Fibroblast of lung (primary cell): Measurements from ENCODE around the gene SH3PXD2A. TPM values are rescaled to one million over a fixed set of nuclear protein-coding genes. Genes with fewer than 3 reads are reported as not detected.

Source experiments
- DNase-seq, 2 donors: peaks; one replicate each; pipeline versions ENCODE4 v3.0.0 to v3.0.0-alpha.2; 2010; ENCODE audit warnings: low read depth in 2 of 2
- H2AFZ ChIP-seq: 2 replicates; pipeline ENCODE4 v1.5.1; 2012; ENCODE audit warnings: low read length, control low read depth, inconsistent platforms
- H3K27ac ChIP-seq: 2 replicates; pipeline ENCODE4 v1.5.1; 2011; ENCODE audit warnings: low read length, control low read depth; ENCODE audit not compliant: insufficient read depth
- H3K27me3 ChIP-seq: 2 replicates; pipeline ENCODE4 v1.5.1; 2011; ENCODE audit warnings: mild to moderate bottlenecking, low read length; ENCODE audit not compliant: control insufficient read depth, insufficient read depth
- H3K36me3 ChIP-seq: 2 replicates; pipeline ENCODE4 v1.5.1; 2011; ENCODE audit warnings: low read length; ENCODE audit not compliant: control insufficient read depth, insufficient read depth
- H3K4me1 ChIP-seq: 2 replicates; pipeline ENCODE4 v1.5.1; 2011; ENCODE audit warnings: low read length; ENCODE audit not compliant: control insufficient read depth, insufficient read depth; ENCODE audit errors: extremely low read depth
- H3K4me2 ChIP-seq: 2 replicates; pipeline ENCODE4 v1.5.1; 2011; ENCODE audit warnings: low read length, control low read depth; ENCODE audit not compliant: insufficient read depth; ENCODE audit errors: extremely low read depth
- H3K4me3 ChIP-seq, 4 experiments: fragments of 200-600 bp in 1 of 4; sonication (generic) in 1 of 4; replicated peaks in 1 of 4; 2 replicates each; pipeline ENCODE4 v1.5.1; 2011 to 2016; ENCODE audit warnings: low read length in 4 of 4, low read depth in 3 of 4, mild to moderate bottlenecking in 3 of 4, control low read depth in 2 of 4, inconsistent platforms in 1 of 4, mixed read lengths in 1 of 4; ENCODE audit not compliant: insufficient read depth in 1 of 4; ENCODE audit errors: control extremely low read depth in 1 of 4
- H3K79me2 ChIP-seq: 2 replicates; pipeline ENCODE4 v1.5.1; 2012; ENCODE audit warnings: mild to moderate bottlenecking, low read length, inconsistent platforms; ENCODE audit not compliant: control insufficient read depth, insufficient read depth
- H3K9ac ChIP-seq: 2 replicates; pipeline ENCODE4 v1.5.1; 2011; ENCODE audit warnings: mild to moderate bottlenecking, low read length, control low read depth; ENCODE audit not compliant: insufficient read depth
- H3K9me3 ChIP-seq: 2 replicates; pipeline ENCODE4 v1.5.1; 2012; ENCODE audit warnings: low read depth, low read length; ENCODE audit not compliant: control insufficient read depth, insufficient read depth
- H4K20me1 ChIP-seq: 2 replicates; pipeline ENCODE4 v1.5.1; 2011; ENCODE audit warnings: low read length; ENCODE audit not compliant: control insufficient read depth, insufficient read depth; ENCODE audit errors: extremely low read depth
- CTCF ChIP-seq, 2 donors: IDR thresholded peaks in 1 of 2; conservative IDR thresholded peaks in 1 of 2; 1 replicate in 1 of 2; 2 replicates in 1 of 2; pipeline ENCODE4 v1.5.1; 2011 to 2012; ENCODE audit warnings: low read length in 2 of 2, control low read depth in 1 of 2, inconsistent platforms in 1 of 2, low read depth in 1 of 2, mild to moderate bottlenecking in 1 of 2
- EZH2 ChIP-seq: IDR thresholded peaks from 2 replicates; pipeline ENCODE4 v1.5.1; 2012; ENCODE audit warnings: low read length, control low read depth, mild to moderate bottlenecking; ENCODE audit errors: missing control alignments
- polyA plus RNA-seq, 2 donors: library from polyadenylated mRNA; depleted of rRNA in 1 of 2; stranded (reverse) in 1 of 2; unstranded in 1 of 2; fragments of >200 nt; gene quantifications; 2 replicates each; pipeline ENCODE4 v1.2.1, GENCODE V29; 2011 to 2012; ENCODE audit warnings: missing spikeins in 1 of 2
- total RNA-seq: library from RNA; depleted of rRNA; stranded (reverse); fragments of >200 nt; gene quantifications from 2 replicates; pipeline ENCODE4 v1.2.1, GENCODE V29; 2014

Gene SH3PXD2A
- total and polyA plus RNA-seq, 2 donors (not counting 1 experiment from before 2014, with no cell fraction given) = 25.5 to 33.2 TPM

DNA sequence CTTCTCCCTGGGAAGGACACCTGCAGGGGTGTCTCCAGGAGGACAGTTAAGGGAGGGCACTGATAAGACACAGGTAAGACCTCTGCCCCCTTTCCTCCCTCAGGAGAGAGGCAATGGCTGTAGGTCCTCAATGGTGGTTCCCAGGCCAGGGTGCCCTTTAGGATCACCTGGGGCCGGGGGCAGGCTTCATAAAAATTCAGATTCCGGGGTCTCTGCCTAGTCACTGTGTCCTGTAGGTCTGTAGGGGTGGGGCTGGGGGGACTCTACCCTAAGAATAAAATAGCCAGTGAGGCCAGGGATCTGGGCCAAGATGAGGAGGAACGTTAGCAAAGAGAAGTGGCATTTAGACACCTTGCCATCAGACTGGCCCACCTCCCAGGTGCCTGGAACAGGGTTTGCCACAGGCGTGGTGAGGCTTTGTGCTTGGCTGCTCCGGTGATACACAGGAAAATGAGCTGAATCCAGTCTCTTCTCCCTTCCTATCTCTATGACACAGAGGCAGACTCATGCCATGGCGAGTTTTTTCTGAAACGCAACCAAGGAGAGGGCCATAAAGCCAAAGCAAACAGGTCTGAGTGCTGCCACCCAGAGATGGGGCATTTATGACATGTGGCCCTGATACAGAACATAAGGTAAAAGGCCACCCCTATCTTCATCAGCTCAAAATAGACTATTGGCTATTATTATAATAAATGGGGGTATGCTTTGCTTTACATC lies 52.6 kb downstream of the SH3PXD2A start:
- Histone ChIP-seq H3K79me2 (no peaks in the 10 kb centered on the region), H3K27me3 (no peaks in the 10 kb centered on the region), H3K9me3 (no peaks in the 10 kb centered on the region), H3K4me1 (no peaks in the 10 kb centered on the region), H3K9ac (no peak overlapping the region), H3K4me3 (no peak overlapping the region), H3K36me3 (peaks cover 4% of the 10 kb centered on the region), H3K4me2 (no peak overlapping the region), H4K20me1 (no peaks in the 10 kb centered on the region), H2AFZ (no peak overlapping the region), H3K27ac (no peak overlapping the region)
- TF ChIP-seq CTCF (conservative IDR thresholded peaks at IDR 0.05 in 1 of 2, IDR thresholded peaks at IDR 0.05 in 1 of 2; ENCODE audit: low read depth in 1 of 2, low read length in 2 of 2) (no peak), EZH2 (no peak)
- DNase-seq = no peak

GRCh38 chr10:103802081-103802480 lies 53.3 kb downstream of the SH3PXD2A start:
- H3K79me2 ChIP-seq = no peaks in the 10 kb centered on the region
- H3K4me3 ChIP-seq = no peak overlapping the region
- H3K36me3 ChIP-seq = peaks cover 4% of the 10 kb centered on the region
- H3K27me3 ChIP-seq = no peaks in the 10 kb centered on the region
- no peak overlapping the region for H3K9ac ChIP-seq
- H3K27ac ChIP-seq = no peak overlapping the region
- TF ChIP-seq EZH2 (no peak), CTCF (conservative IDR thresholded peaks at IDR 0.05 in 1 of 2, IDR thresholded peaks at IDR 0.05 in 1 of 2; ENCODE audit: low read depth in 1 of 2, low read length in 2 of 2) (no peak)
- H3K9me3 ChIP-seq = no peaks in the 10 kb centered on the region
- H3K4me2 ChIP-seq = no peak overlapping the region
- no peak overlapping the region for H2AFZ ChIP-seq
- no peaks in the 10 kb centered on the region for H4K20me1 ChIP-seq
- no peak for DNase-seq
- no peaks in the 10 kb centered on the region for H3K4me1 ChIP-seq

GRCh38 chr10:103800789-103801540 lies 54.4 kb downstream of the SH3PXD2A start:
- Histone ChIP-seq H3K4me2 (no peak overlapping the region), H3K27ac (no peak overlapping the region), H3K4me1 (no peaks in the 10 kb centered on the region), H3K36me3 (peaks cover 4% of the 10 kb centered on the region), H3K4me3 (no peak overlapping the region), H3K79me2 (no peaks in the 10 kb centered on the region), H3K9me3 (no peaks in the 10 kb centered on the region), H3K9ac (no peak overlapping the region), H2AFZ (no peak overlapping the region), H3K27me3 (no peaks in the 10 kb centered on the region), H4K20me1 (no peaks in the 10 kb centered on the region)
- TF ChIP-seq CTCF (conservative IDR thresholded peaks at IDR 0.05 in 1 of 2, IDR thresholded peaks at IDR 0.05 in 1 of 2; ENCODE audit: low read depth in 1 of 2, low read length in 2 of 2) (no peak), EZH2 (no peak)
- peak in 1 of 2 donors; percentile 38 for DNase-seq
